ENCODE data around the gene OR2L13.

- TF ChIP-seq, protein P1, sequence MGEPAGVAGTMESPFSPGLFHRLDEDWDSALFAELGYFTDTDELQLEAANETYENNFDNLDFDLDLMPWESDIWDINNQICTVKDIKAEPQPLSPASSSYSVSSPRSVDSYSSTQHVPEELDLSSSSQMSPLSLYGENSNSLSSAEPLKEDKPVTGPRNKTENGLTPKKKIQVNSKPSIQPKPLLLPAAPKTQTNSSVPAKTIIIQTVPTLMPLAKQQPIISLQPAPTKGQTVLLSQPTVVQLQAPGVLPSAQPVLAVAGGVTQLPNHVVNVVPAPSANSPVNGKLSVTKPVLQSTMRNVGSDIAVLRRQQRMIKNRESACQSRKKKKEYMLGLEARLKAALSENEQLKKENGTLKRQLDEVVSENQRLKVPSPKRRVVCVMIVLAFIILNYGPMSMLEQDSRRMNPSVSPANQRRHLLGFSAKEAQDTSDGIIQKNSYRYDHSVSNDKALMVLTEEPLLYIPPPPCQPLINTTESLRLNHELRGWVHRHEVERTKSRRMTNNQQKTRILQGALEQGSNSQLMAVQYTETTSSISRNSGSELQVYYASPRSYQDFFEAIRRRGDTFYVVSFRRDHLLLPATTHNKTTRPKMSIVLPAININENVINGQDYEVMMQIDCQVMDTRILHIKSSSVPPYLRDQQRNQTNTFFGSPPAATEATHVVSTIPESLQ (CRISPR knock-in tag; IDR thresholded peaks at IDR 0.05) = no peak
- TF ChIP-seq CTCF (IDR thresholded peaks at IDR 0.05) (no peak), ZNF121 (CRISPR knock-in tag; IDR thresholded peaks at IDR 0.05) (no peak), TEAD4 (CRISPR knock-in tag; IDR thresholded peaks at IDR 0.05) (no peak), FOXK1 (CRISPR knock-in tag; IDR thresholded peaks at IDR 0.05) (no peak)
- TF ChIP-seq, protein P2, sequence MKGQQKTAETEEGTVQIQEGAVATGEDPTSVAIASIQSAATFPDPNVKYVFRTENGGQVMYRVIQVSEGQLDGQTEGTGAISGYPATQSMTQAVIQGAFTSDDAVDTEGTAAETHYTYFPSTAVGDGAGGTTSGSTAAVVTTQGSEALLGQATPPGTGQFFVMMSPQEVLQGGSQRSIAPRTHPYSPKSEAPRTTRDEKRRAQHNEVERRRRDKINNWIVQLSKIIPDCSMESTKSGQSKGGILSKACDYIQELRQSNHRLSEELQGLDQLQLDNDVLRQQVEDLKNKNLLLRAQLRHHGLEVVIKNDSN (CRISPR knock-in tag; IDR thresholded peaks at IDR 0.05) = no peak
Measured at GRCh38 chr1:248111157-248111556, 16.2 kb downstream of the OR2L13 start.
